ENCODE data around the gene LIPN.

LIPN gene

GRCh38 chr10:88786032-88786770, 26.4 kb downstream of the LIPN start:
- DNase-seq = no peak

DNA sequence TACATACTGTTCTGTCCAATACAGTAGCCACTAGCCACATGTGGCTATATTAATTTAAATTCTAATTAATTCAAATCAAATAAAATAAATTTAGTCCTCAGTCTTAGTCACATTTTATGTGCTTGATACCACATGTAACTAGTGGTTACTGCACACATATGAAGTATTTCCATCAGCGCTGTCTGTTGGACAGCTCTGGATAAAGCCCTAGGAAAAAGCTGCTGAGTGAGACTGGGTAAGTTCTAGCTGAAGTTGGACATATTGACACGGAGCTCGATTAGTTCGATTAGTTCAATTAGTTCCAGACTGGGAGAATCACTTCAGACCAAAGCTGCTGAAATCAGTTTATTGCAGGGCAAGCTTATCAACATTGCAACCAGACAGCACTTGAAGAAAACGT, 27.6 kb downstream of the LIPN start:
- DNase-seq = no peak

DNA sequence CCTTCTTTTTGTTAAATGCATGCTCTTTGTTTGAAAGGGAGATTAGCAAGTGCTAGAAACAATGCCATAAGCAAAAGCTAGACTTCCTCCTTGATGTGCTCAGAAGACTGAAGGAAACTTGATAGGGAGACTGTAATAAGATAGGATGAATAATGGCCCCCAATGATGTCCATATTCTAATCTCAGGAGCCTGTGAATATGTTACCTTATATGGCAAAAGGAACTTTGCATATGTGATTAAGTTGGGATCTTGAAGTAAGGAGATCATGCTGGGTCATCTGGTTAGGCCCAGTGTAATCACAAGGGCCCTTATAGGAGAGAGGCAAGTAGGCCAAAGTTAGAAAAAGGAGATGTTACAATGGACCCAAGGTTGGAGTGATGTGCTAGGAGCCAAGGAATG, 29.1 kb downstream of the LIPN start:
- DNase-seq = no peak

DNA sequence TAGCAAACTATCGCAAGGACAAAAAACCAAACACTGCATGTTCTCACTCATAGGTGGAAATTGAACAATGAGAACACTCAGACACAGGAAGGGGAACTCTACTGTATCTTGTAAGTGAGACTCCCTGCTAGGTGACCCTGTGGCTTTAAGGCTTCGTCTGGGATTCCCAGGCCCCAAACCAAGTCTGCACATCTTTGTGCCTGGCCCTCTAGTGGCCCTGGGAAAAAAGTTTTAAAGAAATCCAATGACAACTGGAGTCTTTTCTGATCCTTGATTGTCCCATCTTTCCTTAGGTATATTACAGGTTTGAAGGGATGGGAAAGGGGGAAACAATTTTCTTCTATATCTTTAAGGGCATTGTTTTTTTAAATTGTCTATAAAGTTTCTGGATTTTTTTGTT, 32.1 kb downstream of the LIPN start:
- DNase-seq = no peak

DNA sequence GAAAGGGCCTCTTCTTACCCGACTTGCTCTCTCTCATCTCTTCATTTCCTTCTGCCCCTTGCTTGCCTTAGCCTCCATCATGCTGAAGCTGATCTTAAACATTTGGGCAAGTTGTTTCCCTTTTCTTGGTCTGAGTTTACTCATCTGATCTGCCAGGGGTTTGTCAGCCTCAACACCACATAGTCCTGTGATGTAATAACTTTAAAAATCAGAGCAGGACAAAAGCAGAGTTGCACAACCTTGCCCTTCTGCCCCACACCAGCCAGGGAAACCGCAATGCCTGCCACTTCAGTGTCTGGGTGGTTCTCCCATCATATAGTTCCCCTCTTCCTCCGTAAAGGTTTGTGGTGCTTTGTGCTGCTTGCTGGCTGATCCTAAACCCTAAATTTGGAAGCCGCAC, 32.8 kb downstream of the LIPN start:
- peak; percentile 44 for DNase-seq

- no peak for DNase-seq
These were observed 34.0 kb downstream of the LIPN start for GRCh38 chr10:88793712-88794299.

- no peak for DNase-seq
These were observed 34.9 kb downstream of the LIPN start for GRCh38 chr10:88794731-88795130.

GRCh38 chr10:88800152-88801125, 40.6 kb downstream of the LIPN start:
- DNase-seq = no peak

- DNase-seq = no peak
These were observed 42.9 kb downstream of the LIPN start, which contains the start of gene LIPM for GRCh38 chr10:88802523-88803285. Gene LIPM (plus strand): TSS chr10:88802730. CDS start chr10:88802897, 167 bp downstream.

- no peak for DNase-seq
These were observed 43.8 kb downstream of the LIPN start for GRCh38 chr10:88803641-88804040.

DNA sequence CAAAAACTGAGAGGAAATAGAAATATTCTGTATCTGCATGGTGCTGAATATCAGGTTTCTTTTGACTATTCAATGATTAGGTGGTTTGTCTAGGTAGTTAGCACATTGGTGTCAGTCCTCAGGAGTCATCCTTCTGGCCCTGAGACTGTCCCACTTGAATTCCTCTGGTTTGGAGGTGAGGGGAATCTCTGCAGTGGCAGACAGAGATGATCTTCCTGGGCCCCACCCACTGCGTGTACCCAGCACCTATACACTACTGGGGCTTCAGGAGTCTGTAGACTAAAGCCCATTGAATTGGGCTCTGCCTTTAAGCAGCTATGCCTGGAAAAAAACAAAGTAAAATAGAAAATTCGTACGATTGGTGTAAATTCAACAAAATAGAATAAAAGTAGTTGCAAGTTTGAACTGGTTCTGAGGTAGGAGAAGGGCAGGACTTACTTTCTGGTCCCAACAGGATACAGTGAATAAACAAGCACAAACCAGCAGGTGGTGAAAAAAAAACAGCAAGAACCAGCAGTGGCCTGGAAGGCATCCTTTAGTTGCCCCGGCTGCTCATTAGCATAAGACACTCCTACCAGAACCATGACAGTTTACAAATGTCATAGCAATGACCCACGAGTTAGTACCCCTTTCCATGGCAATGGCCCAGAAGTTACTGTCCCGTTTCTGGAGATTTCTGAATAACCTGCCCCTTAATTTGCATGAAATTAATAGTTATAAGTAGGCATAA, 44.4 kb downstream of the LIPN start:
- no peak for DNase-seq

DNA sequence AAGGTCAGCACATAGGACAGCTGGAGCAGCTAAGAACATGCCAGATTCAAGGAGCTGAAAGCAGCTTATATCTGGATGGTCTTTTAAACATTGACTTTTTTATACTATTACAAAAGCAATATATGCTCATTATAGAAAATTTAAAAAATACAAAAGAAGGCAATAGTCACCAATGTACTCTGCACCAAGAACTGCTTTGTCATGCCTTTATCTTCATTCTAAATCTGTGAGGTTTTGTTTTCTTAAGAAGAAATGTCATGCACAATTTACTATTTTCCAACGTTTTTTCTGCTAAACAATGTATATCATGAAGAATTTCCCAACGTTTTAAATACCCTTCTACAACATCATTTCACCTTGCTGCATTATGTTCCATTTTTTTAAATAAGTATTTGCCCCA, 45.5 kb downstream of the LIPN start:
- DNase-seq = no peak

DNA sequence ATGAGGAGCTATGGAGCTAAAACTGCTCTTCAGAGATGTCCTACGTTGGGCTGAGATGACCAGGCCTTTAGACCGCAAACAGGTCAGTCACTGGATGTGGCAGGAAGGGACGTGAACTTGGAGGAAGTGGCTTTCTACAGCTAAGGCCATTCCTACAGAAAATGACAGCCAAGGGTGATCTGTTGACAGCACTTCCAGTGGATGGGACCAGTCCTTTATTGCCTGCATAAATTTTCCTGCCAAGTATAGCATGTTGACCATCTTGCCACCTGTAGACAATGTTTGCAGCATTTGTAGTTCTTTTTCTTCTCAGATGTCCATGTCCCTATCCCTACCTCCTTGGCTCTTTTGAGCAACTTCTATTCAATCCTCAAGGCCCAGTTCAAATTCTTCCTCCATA, 46.1 kb downstream of the LIPN start:
- no peak for DNase-seq

DNA sequence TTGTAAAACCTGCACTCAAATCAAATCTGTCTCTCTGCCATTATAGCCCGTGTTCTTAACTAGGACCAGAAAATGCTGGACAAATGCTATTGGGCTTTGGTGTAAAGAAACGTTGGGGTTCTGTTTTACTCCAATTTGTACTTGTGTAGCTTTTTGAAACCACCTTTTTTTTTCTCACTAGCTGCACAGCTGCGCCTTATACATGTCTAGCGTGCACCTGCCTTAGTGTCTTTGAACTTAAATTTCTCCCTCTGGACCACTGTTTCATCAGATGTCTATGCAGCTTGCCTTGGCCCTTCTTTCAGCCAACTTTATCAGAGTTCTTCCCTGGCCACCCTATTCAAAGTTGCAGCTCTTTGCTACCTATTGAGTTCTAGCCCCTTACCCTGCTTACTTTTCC, 49.8 kb downstream of the LIPN start:
- no peak for DNase-seq

GRCh38 chr10:88810196-88810961, 50.6 kb downstream of the LIPN start:
- peak; percentile 22 for DNase-seq

DNA sequence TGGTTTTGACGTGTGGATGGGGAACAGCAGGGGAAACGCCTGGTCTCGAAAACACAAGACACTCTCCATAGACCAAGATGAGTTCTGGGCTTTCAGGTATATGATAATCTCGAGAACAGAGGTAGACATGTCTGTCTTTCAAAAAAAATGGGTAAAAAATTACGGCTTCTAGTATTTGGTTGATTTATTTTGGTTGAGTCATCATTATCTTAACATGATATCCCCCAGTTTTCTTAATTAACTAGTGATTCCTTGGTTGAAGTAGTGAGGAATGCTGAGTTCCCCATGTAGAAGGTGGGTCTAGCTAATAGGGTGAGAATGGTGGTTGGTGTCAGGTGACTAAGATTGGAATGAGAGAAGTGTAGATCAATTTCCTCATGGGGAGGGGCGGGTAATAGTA, 53.4 kb downstream of the LIPN start:
- DNase-seq = no peak

DNA sequence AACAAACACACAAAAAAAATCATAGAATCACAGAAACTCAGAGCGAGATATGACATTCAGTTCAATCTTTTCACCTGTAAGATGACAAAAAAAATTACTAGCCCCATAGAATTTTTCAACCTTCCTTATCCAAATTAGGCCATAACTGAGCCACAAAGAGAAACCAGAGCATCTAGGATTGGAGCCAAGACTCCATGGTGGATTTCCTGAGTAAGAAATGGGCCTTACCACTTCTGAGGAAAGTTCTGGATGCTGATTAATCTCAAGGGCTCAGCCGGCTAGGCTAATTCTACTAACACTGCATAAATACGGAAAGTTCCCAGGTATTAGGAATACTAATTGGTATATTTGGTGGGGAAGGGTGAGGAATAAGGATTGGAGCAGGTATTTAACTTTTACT, 59.5 kb downstream of the LIPN start:
- no peak for DNase-seq

DNA sequence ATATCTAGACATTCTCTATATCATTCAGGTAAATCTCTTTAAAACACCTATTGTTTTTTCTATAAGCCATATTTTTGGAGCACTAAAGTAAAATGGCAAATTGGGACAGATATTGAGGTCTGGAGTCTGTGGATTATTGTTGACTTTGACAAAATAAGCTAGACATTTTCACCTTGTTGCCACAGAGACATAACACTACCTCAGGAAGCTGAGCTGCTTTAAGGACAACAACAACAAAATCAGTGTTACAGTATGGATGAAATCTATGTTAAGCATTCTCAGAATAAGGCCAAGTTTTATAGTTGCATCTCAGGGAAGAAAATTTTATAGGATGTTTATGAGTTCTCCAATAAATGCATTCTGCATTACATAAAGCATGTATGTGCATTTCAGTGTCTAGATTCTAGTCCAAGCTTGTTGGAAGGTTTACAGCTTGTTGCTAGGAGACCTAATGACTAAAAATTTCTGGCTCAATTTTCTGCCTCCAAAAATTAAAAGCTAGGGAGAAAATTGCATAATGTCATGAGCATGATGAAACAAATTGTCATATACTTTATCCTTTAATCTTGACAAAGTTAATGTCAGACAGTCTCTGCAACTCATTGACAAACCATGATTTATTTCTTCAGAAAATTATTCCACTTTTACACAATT, 61.1 kb downstream of the LIPN start:
- DNase-seq = no peak

- no peak for DNase-seq
These were observed 66.6 kb downstream of the LIPN start for GRCh38 chr10:88826388-88826787.

DNA sequence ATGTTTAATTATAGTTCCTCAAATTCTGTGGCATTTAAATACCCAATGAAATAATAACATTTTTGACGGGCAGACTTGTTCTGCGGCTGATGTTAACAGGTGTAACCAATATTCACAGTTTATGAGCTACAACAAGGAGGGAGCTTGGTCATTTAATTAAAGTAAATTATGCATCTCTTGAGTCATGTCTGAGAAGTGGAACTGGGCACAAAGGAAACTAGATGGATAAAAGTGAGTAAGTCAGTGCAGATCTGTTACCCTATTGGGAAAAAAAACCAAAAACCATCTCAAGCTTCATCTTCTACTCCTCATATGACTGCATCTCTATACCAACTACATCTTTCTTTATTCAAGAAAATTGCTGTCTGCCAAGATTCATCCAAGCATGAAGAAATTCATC, 67.9 kb downstream of the LIPN start:
- no peak for DNase-seq

DNA sequence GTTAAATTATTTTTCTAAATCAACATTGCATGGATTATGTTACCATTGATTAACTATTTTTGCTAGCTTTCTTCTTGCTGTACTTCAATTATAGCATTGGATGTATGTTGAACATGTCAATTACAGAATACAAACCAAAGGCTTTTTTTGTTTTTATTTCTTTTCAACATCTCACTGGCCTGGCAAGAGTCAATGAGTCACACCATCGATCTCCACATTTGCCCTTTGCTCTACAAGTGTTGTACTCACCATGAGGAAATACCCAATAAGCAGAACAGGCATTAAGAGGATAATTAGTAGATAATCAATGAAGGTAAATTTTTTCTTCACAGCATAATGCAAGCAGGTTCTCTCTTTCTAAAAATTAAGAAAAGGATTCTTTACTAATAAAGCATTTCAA, 68.5 kb downstream of the LIPN start:
- DNase-seq = no peak

Measured in midbrain (tissue), 1 donor.